Skeletal muscle tissue (tissue), 4 donors: ENCODE measurements around the gene SH3TC1. TPM values are rescaled to one million over a fixed set of nuclear protein-coding genes. Genes with fewer than 3 reads are reported as not detected.

ENCODE experiments used
- H3K27ac ChIP-seq: one replicate; pipeline ENCODE4 v1.7.0; 2013; ENCODE audit warnings: mild to moderate bottlenecking, low read depth, low read length, inconsistent platforms
- H3K27me3 ChIP-seq, 3 donors: one replicate each; pipeline ENCODE4 v1.7.0; 2013; ENCODE audit warnings: low read length in 3 of 3; ENCODE audit not compliant: control insufficient read depth in 3 of 3, insufficient read depth in 3 of 3
- H3K36me3 ChIP-seq, 3 donors: one replicate each; pipeline ENCODE4 v1.7.0; 2013; ENCODE audit warnings: low read length in 3 of 3; ENCODE audit not compliant: control insufficient read depth in 3 of 3, insufficient read depth in 3 of 3
- H3K4me1 ChIP-seq, 3 donors: one replicate each; pipeline ENCODE4 v1.7.0; 2013; ENCODE audit warnings: low read length in 3 of 3, mild to moderate bottlenecking in 3 of 3; ENCODE audit not compliant: control insufficient read depth in 3 of 3, insufficient read depth in 3 of 3
- H3K4me3 ChIP-seq, 3 donors: one replicate each; pipeline ENCODE4 v1.7.0; 2013; ENCODE audit warnings: low read length in 3 of 3
- H3K9ac ChIP-seq, 3 donors: one replicate each; pipeline ENCODE4 v1.7.0; 2013; ENCODE audit warnings: low read length in 3 of 3, mild to moderate bottlenecking in 3 of 3, moderate library complexity in 2 of 3, low read depth in 1 of 3
- H3K9me3 ChIP-seq, 3 donors: one replicate each; pipeline ENCODE4 v1.7.0; 2013; ENCODE audit warnings: low read length in 3 of 3; ENCODE audit not compliant: control insufficient read depth in 3 of 3
- total RNA-seq: library from RNA; depleted of rRNA; stranded (reverse); fragments of >200 nt; gene quantifications from one replicate; pipeline ENCODE4 v1.2.3, GENCODE V29; 2014
- donor health status: Osteomylitis.

Gene SH3TC1
- total RNA-seq, 1 donor from 2014 or later = 13.0 TPM

GRCh38 chr4:8225706-8226443, 26.8 kb downstream of the SH3TC1 start:
- Histone ChIP-seq H3K27ac (no peak overlapping the region), H3K4me1 (peaks cover 12 to 18% (median 15%) of the 10 kb centered on the region in 3 donors), H3K9ac (no peak overlapping the region), H3K36me3 (peaks cover 0 to 3% (median 0%) of the 10 kb centered on the region in 3 donors), H3K4me3 (no peak overlapping the region), H3K27me3 (no peaks in the 10 kb centered on the region), H3K9me3 (no peaks in the 10 kb centered on the region)

GRCh38 chr4:8227201-8227770, 28.2 kb downstream of the SH3TC1 start:
- Histone ChIP-seq H3K4me1 (peaks cover 12 to 18% (median 15%) of the 10 kb centered on the region in 3 donors), H3K27me3 (no peaks in the 10 kb centered on the region), H3K27ac (no peak overlapping the region), H3K9ac (no peak overlapping the region), H3K4me3 (no peak overlapping the region), H3K9me3 (no peaks in the 10 kb centered on the region), H3K36me3 (peaks cover 0 to 3% (median under 1%) of the 10 kb centered on the region in 3 donors)

GRCh38 chr4:8227771-8228318, 28.8 kb downstream of the SH3TC1 start:
- peaks cover 12 to 18% (median 15%) of the 10 kb centered on the region in 3 donors for H3K4me1 ChIP-seq
- H3K4me3 ChIP-seq = peak overlapping the region in 2 of 3 donors; percentile 14 to 41
- no peaks in the 10 kb centered on the region for H3K9me3 ChIP-seq
- peak overlapping the region in 1 of 3 donors; percentile 64 for H3K9ac ChIP-seq
- peak overlapping the region; percentile 31 for H3K27ac ChIP-seq
- H3K36me3 ChIP-seq = peaks cover 0 to 3% (median 2%) of the 10 kb centered on the region in 3 donors
- no peaks in the 10 kb centered on the region for H3K27me3 ChIP-seq

- Histone ChIP-seq H3K36me3 (peaks cover 3 to 8% (median 6%) of the 10 kb centered on the region in 3 donors), H3K9me3 (no peaks in the 10 kb centered on the region), H3K9ac (peak overlapping the region in 1 of 3 donors; percentile 64), H3K27me3 (no peaks in the 10 kb centered on the region), H3K4me1 (peaks cover 12 to 18% (median 15%) of the 10 kb centered on the region in 3 donors), H3K27ac (peak overlapping the region; percentile 31), H3K4me3 (peak overlapping the region in 2 of 3 donors; percentile 14 to 41)
Measured at GRCh38 chr4:8228319-8229250, 29.5 kb downstream of the SH3TC1 start.

GRCh38 chr4:8229331-8229975, 30.4 kb downstream of the SH3TC1 start:
- Histone ChIP-seq H3K27me3 (no peaks in the 10 kb centered on the region), H3K36me3 (peaks cover 0 to 16% (median 12%) of the 10 kb centered on the region in 3 donors), H3K27ac (no peak overlapping the region), H3K9me3 (no peaks in the 10 kb centered on the region), H3K4me3 (no peak overlapping the region), H3K9ac (peak overlapping the region in 1 of 3 donors; percentile 64), H3K4me1 (peaks cover 12 to 18% (median 15%) of the 10 kb centered on the region in 3 donors)

- H3K27me3 ChIP-seq = no peaks in the 10 kb centered on the region
- H3K4me3 ChIP-seq = no peak overlapping the region
- H3K9ac ChIP-seq = no peak overlapping the region
- H3K27ac ChIP-seq = no peak overlapping the region
- H3K36me3 ChIP-seq = peaks cover 0 to 17% (median 12%) of the 10 kb centered on the region in 3 donors
- H3K9me3 ChIP-seq = no peaks in the 10 kb centered on the region
- H3K4me1 ChIP-seq = peaks cover 12 to 18% (median 15%) of the 10 kb centered on the region in 3 donors
Measured at GRCh38 chr4:8230033-8230432, 30.9 kb downstream of the SH3TC1 start.

GRCh38 chr4:8230891-8231290, 31.8 kb downstream of the SH3TC1 start:
- H3K9ac ChIP-seq = no peak overlapping the region
- H3K4me1 ChIP-seq = peaks cover 12 to 21% (median 19%) of the 10 kb centered on the region in 3 donors
- H3K9me3 ChIP-seq = no peaks in the 10 kb centered on the region
- no peak overlapping the region for H3K4me3 ChIP-seq
- H3K27me3 ChIP-seq = no peaks in the 10 kb centered on the region
- H3K27ac ChIP-seq = no peak overlapping the region
- H3K36me3 ChIP-seq = peaks cover 0 to 17% (median 12%) of the 10 kb centered on the region in 3 donors

- Histone ChIP-seq H3K4me1 (peaks cover 12 to 28% (median 26%) of the 10 kb centered on the region in 3 donors), H3K9me3 (no peaks in the 10 kb centered on the region), H3K27ac (no peak overlapping the region), H3K9ac (no peak overlapping the region), H3K36me3 (peaks cover 0 to 21% (median 12%) of the 10 kb centered on the region in 3 donors), H3K4me3 (no peak overlapping the region), H3K27me3 (no peaks in the 10 kb centered on the region)
Measured at GRCh38 chr4:8231551-8232049, 32.5 kb downstream of the SH3TC1 start.

GRCh38 chr4:8232748-8233147, 33.7 kb downstream of the SH3TC1 start:
- Histone ChIP-seq H3K9me3 (no peaks in the 10 kb centered on the region), H3K9ac (no peak overlapping the region), H3K4me1 (peaks cover 12 to 27% (median 25%) of the 10 kb centered on the region in 3 donors), H3K27me3 (no peaks in the 10 kb centered on the region), H3K4me3 (no peak overlapping the region), H3K36me3 (peaks cover 0 to 21% (median 12%) of the 10 kb centered on the region in 3 donors), H3K27ac (no peak overlapping the region)
